Hepatocyte (in vitro differentiated cells): Measurements from ENCODE around the gene TMEM87A.

Experiments
- EZH2 ChIP-seq: fragments of 200-600 bp; sonication (generic); IDR thresholded peaks from 2 replicates; pipeline ENCODE4 v1.6.1; 2016; ENCODE audit warnings: antibody characterized with exemption, mild to moderate bottlenecking, borderline replicate concordance
- EZH2phosphoT487 ChIP-seq: fragments of 200-600 bp; sonication (generic); IDR thresholded peaks from one replicate; pipeline ENCODE4 v1.6.1; 2018; ENCODE audit warnings: antibody characterized with exemption, mild to moderate bottlenecking, low read depth, moderate library complexity; ENCODE audit not compliant: unreplicated experiment, severe bottlenecking
- TF ChIP-seq, protein P1 (sequence below): fragments of 200-600 bp; sonication (generic); IDR thresholded peaks from 2 replicates; pipeline ENCODE4 v1.5.1; 2016; ENCODE audit warnings: antibody characterized with exemption, mild to moderate bottlenecking; ENCODE audit not compliant: poor library complexity

DNA sequence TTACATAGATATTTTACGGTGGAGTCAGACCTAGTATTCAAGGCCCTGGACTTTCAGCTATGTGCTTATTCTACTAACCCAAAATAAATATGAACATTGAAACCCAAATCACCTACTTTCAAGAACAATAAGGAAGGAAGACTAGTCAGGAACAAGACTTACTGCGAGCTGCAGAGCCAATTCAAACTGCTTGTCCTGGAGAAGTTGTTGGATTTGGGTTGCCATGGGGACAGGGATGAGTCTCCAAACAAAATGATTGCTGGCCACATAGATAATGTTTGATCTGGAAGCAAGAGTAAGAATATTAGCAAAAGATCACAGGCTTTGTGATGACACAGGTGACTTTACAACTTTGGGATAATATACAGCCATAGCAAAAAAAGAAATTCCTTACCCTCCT lies 95.2 kb downstream of the TMEM87A start:
- TF ChIP-seq, protein P1, sequence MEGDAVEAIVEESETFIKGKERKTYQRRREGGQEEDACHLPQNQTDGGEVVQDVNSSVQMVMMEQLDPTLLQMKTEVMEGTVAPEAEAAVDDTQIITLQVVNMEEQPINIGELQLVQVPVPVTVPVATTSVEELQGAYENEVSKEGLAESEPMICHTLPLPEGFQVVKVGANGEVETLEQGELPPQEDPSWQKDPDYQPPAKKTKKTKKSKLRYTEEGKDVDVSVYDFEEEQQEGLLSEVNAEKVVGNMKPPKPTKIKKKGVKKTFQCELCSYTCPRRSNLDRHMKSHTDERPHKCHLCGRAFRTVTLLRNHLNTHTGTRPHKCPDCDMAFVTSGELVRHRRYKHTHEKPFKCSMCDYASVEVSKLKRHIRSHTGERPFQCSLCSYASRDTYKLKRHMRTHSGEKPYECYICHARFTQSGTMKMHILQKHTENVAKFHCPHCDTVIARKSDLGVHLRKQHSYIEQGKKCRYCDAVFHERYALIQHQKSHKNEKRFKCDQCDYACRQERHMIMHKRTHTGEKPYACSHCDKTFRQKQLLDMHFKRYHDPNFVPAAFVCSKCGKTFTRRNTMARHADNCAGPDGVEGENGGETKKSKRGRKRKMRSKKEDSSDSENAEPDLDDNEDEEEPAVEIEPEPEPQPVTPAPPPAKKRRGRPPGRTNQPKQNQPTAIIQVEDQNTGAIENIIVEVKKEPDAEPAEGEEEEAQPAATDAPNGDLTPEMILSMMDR: no peak
- TF ChIP-seq EZH2 (no peak), EZH2phosphoT487 (no peak)
